Germinal center (tissue), 1 donor: ENCODE measurements around the gene TMEM131.
"Not testable (repeated sequence)": the region's sequence is repeated elsewhere in the genome, so short reads cannot be mapped to it uniquely, and the experiment has no call there.

Experiments
- DNase-seq: peaks from one replicate; pipeline ENCODE4 v3.0.0; 2012; ENCODE audit warnings: mixed read lengths, low spot score

The TMEM131 gene

DNA sequence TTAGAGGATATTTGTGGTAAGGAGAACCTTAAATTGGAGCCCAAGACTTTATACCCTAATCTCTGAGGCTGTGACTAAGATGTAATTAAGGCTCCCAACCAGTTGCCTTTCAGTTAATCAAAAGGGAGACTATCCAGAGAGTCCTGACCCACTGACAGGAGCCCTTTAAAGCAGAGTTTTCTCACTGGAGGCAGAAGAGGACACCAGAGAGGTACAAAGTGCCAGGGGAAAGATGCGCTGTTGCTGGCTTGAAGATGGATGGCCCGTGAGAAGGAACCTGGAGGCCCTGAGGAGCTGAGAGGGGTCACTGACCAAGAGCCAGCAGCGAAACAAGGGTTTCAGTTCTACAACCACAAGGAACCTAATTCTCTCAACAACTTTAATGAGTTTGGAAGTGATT, 137.3 kb downstream of the TMEM131 start:
- no peak for DNase-seq

DNA sequence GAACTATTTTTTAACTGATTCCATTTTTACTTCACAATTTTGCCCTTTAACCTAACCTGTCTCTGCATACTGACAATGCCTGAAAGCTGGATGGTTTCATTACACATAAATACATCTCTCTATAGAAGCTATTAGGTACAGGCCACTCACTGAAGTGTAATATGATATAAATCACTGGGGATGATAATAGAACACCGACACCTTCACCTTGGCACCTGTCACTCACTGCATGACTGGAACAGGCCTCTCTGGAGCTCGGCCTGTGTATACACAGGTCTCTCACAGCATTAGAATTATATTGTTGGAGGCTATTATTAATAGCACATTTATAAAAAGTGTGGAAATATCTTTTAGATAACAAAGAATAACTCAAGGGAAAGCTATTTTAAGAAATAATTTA, 138.2 kb downstream of the TMEM131 start:
- DNase-seq = no peak

DNA sequence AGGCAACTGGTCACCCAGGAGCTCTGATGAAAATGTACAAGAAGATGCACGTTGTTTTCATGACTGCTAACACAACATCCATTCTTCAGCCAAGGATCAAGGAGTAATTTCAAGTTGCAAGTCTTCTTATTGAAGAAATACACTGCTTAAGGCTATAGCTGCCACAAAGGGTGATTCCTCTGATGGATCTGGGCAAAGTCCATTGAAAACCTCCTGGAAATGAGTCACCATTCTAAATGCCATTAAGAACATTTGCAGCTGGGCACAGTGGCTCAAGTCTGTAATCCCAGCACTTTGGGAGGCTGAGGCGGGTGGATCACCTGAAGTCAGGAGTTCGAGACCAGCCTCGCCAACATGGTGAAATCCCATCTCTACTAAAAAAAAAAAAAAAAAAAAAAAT, 142.7 kb downstream of the TMEM131 start:
- not testable (repeated sequence) for DNase-seq

DNA sequence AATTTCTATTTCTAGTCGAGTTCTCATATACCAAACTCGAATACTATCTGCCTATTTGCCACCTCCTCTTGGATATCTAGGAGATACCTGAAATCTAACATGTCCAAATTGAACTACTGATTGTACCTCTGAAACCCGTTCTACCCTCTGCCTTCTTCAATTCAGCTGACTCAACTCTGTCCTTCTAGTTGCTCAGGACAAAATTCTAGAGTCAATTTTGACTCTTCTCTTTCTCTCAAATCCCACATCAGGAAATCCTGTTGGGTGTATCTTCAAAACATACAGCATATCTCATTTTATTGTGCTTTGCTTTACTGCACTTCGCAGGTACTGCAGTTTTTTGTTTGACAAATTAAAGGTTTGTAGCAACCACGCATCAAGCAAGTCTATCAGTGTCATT, 144.6 kb downstream of the TMEM131 start:
- DNase-seq = no peak

GRCh38 chr2:97849881-97850528, 145.7 kb downstream of the TMEM131 start:
- no peak for DNase-seq

DNA sequence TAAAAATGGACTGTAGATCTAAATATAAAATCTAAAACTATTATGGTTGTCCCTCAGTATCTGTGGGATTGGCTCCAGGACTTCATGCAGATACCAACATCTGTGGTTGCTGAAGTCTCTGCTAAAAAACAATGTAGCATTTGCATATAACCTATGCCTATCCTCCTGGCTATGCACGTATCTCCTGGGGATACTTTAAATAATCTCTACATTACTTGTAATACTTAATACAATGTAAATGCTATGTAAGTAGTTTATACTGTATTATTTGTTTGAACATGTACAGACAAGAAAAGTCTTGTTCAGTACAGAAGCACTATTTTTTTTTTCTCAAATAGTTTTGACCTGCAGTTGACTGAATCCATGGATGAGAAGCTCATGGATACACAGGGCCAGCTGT, 147.4 kb downstream of the TMEM131 start:
- DNase-seq = no peak

DNA sequence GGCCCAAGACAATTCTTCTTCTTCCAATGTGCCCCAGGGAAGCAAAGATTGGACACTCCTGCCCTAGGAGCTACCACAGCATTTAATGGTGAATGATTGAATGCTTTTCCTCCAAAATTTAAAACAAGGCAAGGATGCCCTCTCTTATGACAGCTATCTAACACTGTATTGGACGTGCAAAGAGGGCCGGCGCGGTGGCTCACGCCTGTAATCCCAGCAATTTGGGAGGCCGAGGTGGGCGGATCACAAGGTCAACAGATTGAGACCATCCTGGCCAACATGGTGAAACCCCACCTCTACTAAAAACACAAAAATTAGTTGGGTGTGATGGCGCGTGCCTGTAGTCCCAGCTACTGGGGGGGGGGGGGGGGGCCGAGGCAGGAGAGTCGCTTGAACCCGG, 149.0 kb downstream of the TMEM131 start:
- not testable (repeated sequence) for DNase-seq

GRCh38 chr2:97845818-97846217, 149.9 kb downstream of the TMEM131 start:
- no peak for DNase-seq

- no peak for DNase-seq
Observed at GRCh38 chr2:97845133-97845532, 150.6 kb downstream of the TMEM131 start.

DNA sequence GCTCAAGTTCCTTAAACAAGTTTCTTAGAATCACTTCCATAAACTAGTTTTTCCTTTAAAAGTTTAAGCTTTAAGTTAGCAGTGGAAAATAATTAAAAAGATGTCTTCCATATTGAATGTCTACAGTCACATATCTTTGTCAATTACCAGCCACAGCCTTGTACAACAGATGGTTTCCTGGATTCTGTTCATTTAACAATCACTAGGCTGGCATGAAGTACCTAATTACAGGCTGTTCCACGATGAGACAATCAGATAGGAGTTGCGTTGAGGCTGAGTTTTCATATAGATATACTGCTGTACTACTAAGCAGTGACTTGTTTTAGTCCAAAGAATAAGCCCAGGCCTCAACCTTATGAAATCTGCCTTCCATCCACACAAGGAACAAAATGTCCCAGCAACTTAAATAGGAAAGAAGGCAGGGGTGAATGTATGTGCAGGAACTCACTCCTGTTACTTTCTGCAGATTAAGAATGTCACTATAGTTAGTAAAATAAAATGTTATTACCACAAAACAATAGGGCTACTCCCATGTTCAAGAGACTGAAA, 151.4 kb downstream of the TMEM131 start:
- no peak for DNase-seq

GRCh38 chr2:97840198-97840597, 155.6 kb downstream of the TMEM131 start:
- DNase-seq = no peak

GRCh38 chr2:97834610-97835009, 161.1 kb downstream of the TMEM131 start:
- DNase-seq = no peak

DNA sequence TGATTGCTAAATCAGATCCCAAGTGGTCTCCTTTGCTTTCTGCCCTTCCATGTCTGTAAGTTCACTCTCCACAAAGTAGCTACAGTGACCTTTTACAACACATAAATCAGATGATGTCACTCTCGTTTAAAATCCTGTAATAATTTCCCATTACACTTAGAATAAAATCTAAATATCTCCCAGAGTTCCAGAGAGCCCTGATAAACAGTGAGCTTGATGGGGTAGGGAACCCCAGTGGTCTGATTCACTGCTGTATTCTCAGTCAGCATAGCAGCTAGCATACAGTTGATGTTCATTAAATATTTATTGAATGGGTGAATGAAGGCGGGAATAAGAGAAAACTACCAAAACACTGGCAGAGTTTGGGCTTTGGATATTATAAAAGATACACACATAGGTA, 164.6 kb downstream of the TMEM131 start:
- no peak for DNase-seq

GRCh38 chr2:97829255-97829654, 166.5 kb downstream of the TMEM131 start:
- DNase-seq = not testable (repeated sequence)

DNA sequence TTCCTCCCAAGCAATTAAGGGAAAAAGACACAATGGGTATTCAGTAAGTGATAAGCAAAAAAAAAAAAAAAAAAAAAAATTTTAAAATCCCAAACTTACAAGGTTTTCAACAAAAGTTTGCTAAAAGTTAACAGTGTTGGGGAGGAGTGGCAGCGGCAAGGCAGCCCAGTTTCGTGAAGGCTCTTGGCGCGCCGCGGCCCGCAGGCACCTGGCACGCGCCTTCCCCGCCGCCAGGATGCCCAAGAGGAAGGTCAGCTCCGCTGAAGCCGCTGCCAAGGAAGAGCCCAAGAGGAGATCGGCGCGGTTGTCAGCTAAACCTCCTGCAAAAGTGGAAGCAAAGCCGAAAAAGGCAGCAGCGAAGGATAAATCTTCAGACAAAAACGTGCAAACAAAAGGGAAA, 168.7 kb downstream of the TMEM131 start:
- not testable (repeated sequence) for DNase-seq

GRCh38 chr2:97826266-97826847, 169.4 kb downstream of the TMEM131 start:
- not testable (repeated sequence) for DNase-seq

DNA sequence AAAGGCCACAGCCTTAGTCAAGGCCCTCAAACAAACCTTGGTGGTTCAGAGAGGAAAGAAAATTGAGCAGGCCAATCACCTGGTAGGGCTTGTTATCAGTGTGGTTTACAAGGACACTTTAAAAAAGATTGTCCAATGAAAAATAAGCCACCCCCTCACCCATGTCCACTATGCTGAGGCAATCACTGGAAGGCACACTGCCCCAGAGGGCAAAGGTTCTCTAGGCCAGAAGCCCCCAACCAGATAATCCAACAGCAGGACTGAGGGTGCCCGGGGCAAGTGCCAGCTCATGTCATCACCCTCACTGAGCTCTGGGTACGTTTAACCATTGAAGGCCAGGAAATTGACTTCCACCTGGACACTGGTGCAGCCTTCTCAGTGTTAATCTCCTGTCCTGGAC, 171.7 kb downstream of the TMEM131 start:
- not testable (repeated sequence) for DNase-seq

GRCh38 chr2:97821862-97822261, 173.9 kb downstream of the TMEM131 start:
- not testable (repeated sequence) for DNase-seq

DNA sequence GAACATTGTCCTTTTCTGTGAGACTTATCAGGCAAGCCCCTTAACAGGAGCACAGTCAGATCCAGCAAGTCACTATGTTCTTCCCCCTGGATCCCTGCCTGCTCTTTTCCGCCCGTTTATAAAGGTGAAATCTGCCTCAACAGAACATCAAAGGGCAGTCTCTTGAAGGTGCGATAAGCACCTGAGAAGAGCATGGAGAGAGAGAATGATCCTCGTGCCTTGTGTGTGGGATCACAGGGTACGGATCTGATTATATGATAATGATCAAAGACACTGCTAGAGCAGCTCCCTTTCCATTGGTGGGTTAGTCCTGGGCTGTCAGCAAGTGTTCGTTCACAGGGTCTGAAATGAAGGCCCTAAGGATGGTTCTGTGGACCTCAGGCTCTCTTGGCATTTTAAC, 176.0 kb downstream of the TMEM131 start:
- no peak for DNase-seq

DNA sequence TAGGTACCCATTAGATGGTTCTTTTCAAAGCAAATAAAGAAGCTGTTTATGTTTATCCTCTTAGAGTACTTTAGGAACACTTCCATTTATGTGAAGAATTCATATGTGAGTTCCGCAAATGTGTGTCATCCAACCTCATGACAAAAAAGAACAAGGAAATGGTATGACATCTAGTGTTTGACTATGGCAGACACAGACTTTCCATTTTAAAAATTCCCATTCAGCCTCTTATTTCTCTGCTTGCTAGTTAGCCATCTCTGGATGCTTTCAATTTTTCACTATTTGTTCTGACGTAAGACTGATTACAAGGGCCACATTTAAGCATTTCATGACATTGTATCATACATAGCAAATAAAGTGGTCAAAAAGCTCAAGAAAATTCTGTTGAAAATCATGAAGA, 179.3 kb downstream of the TMEM131 start:
- no peak for DNase-seq

DNA sequence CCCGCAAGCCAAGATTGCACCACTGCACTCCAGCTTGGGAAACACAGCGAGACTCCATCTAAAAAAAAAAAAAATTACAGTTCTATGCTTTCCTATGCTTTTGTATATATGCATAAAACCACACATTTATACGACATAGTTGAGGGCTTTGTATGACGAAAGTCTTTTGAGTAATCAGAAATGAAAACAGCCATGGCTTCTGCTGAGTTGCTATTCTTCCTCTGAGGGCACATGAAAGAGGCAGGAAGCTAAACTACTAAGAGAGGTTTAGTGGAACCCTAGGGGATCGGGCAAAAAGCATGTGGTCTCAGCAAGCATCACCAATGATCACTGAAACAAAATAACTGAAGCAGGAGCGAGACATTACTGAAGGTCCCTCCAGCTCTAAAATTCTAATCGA, 182.8 kb downstream of the TMEM131 start:
- DNase-seq = no peak

GRCh38 chr2:97808816-97809215, 186.9 kb downstream of the TMEM131 start:
- no peak for DNase-seq

DNA sequence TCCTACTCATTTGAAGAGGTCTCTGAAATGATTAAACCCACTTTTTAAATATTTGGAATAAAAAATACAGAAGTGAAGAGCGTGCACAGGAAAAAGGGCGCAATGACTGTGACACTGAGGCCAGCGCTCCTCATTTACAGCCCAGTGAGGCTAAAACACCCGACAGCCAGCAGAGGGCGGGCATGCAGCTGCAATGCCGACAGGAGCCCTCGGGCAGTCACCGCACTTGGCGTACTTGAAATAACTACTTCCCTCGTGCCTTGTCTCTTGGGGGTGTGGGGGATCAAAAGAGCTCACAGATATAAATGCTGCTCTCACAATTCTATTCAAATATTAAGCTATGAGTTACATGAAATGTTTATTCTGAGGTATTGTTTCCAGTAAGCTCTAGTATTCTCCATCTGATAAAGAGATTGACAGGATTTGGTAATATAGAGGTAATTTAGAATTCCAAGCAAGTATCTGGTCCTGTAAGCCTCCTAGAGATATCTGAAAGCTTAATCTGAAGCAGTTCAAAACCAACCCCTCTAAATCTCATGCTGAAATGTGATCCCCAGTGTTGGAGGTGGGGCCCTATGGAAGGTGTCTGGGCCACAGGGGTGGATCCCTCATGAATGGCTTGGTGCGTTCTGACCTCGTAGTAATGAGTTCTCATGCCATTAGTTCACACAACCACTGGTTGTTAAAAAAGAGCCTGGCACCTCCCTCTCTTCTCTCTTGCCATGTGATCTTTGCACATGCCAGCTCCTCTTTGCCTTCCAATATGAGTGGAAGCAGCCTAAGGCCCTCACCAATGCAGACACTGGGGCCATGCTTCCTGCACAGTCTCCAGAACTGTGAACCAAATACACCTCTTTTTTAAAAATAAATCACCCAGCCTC, 188.8 kb downstream of the TMEM131 start:
- DNase-seq = peak; percentile 79
